H1 (cell line): Measurements from ENCODE around the gene FBXL14. TPM values are rescaled to one million over a fixed set of nuclear protein-coding genes. Genes with fewer than 3 reads are reported as not detected.

ENCODE experiments used
- CTCF ChIA-PET: fragments of 300-600 bp; sonication (Branson Sonifier 250); formaldehyde crosslinking; loops from one replicate; lab custom pipeline; 2021; ENCODE audit not compliant: partially characterized antibody; lab: Charles Lee
- POLR2A ChIA-PET: fragments of 300-600 bp; sonication (Branson Sonifier 250); formaldehyde crosslinking; loops from one replicate; lab custom pipeline; 2021; ENCODE audit warnings: inconsistent platforms; ENCODE audit not compliant: partially characterized antibody; lab: Charles Lee
- DNase-seq, 2 experiments: peaks; one replicate each; pipeline versions ENCODE4 v3.0.0 to v3.0.0-alpha.2; 2010 to 2022; ENCODE audit warnings: low spot score in 2 of 2, low read depth in 1 of 2, mixed read lengths in 1 of 2
- FAIRE-seq: peaks from 2 replicates; lab custom pipeline; 2011; peaks lifted over from hg19 to GRCh38; lab: Jason Lieb, UNC
- H2AFZ ChIP-seq: 2 replicates; pipeline ENCODE4 v1.8.1; 2012; ENCODE audit warnings: low read length, inconsistent platforms
- H2AK5ac ChIP-seq: 2 replicates; pipeline ENCODE4 v1.6.1; 2013; ENCODE audit warnings: low read depth, low read length
- H2BK120ac ChIP-seq: replicated peaks from 2 replicates; pipeline ENCODE3; 2013; ENCODE audit warnings: low read depth, low read length, inconsistent platforms
- H2BK12ac ChIP-seq: 2 replicates; pipeline ENCODE4 v1.6.1; 2013; ENCODE audit warnings: low read depth, low read length
- H2BK15ac ChIP-seq: 2 replicates; pipeline ENCODE4 v1.6.1; 2013; ENCODE audit warnings: low read length
- H2BK20ac ChIP-seq: 2 replicates; pipeline ENCODE4 v1.6.1; 2013; ENCODE audit warnings: low read length
- H2BK5ac ChIP-seq: 2 replicates; pipeline ENCODE4 v1.6.1; 2013; ENCODE audit warnings: low read depth, low read length
- H3K14ac ChIP-seq: 2 replicates; pipeline ENCODE4 v1.6.1; 2013; ENCODE audit warnings: inconsistent platforms; ENCODE audit not compliant: insufficient read length
- H3K18ac ChIP-seq: 2 replicates; pipeline ENCODE4 v1.6.1; 2013; ENCODE audit warnings: low read length; ENCODE audit errors: extremely low read depth
- H3K23ac ChIP-seq: 2 replicates; pipeline ENCODE4 v1.6.1; 2013; ENCODE audit warnings: inconsistent platforms; ENCODE audit not compliant: insufficient read length
- H3K23me2 ChIP-seq: 2 replicates; pipeline ENCODE4 v1.6.1; 2013; ENCODE audit warnings: low read depth, low read length
- H3K27ac ChIP-seq: 2 replicates; pipeline ENCODE4 v1.6.1; 2011; ENCODE audit warnings: low read depth, low read length, inconsistent platforms
- H3K27me3 ChIP-seq, 4 experiments: replicated peaks in 1 of 4; 1 replicate in 1 of 4; 2 replicates in 3 of 4; pipeline versions ENCODE4 v1.6.1 to v1.8.1; 2011 to 2013; ENCODE audit warnings: low read length in 3 of 4, mild to moderate bottlenecking in 3 of 4, inconsistent platforms in 2 of 4, mixed read lengths in 2 of 4, moderate library complexity in 1 of 4; ENCODE audit not compliant: control insufficient read depth in 3 of 4, insufficient read depth in 3 of 4; ENCODE audit errors: extremely low read depth in 1 of 4
- H3K36me3 ChIP-seq, 4 experiments: 2 replicates each; pipeline versions ENCODE4 v1.6.1 to v1.8.1; 2011 to 2013; ENCODE audit warnings: mild to moderate bottlenecking in 4 of 4, low read length in 3 of 4, moderate library complexity in 2 of 4, control low read depth in 1 of 4, inconsistent platforms in 1 of 4; ENCODE audit not compliant: insufficient read depth in 4 of 4, control insufficient read depth in 2 of 4
- H3K4ac ChIP-seq: replicated peaks from 2 replicates; pipeline ENCODE3; 2013; ENCODE audit warnings: low read length, low read depth, mixed read lengths, inconsistent platforms; ENCODE audit not compliant: insufficient read length
- H3K4me1 ChIP-seq, 4 experiments: replicated peaks in 1 of 4; 1 replicate in 1 of 4; 2 replicates in 3 of 4; pipeline versions ENCODE4 v1.6.1 to v1.8.1; 2011 to 2013; ENCODE audit warnings: low read length in 3 of 4, inconsistent platforms in 2 of 4, mixed read lengths in 1 of 4; ENCODE audit not compliant: insufficient read depth in 4 of 4, control insufficient read depth in 3 of 4
- H3K4me2 ChIP-seq, 2 experiments: 2 replicates each; pipeline versions ENCODE4 v1.6.1 to v1.8.1; 2011 to 2013; ENCODE audit warnings: low read depth in 2 of 2, low read length in 2 of 2, control low read depth in 1 of 2, inconsistent platforms in 1 of 2, mild to moderate bottlenecking in 1 of 2; ENCODE audit not compliant: insufficient read depth in 1 of 2
- H3K4me3 ChIP-seq, 4 experiments: fragments of 200-600, 300-600 bp in 1 of 4; sonication (generic), shearing (Covaris generic), sonication (Bioruptor Twin) in 1 of 4; 2 replicates each; pipeline versions ENCODE4 v1.5.1 to v1.8.1; 2011 to 2016; ENCODE audit warnings: low read length in 4 of 4, low read depth in 3 of 4, control low read depth in 2 of 4, inconsistent platforms in 2 of 4, mild to moderate bottlenecking in 2 of 4, mixed read lengths in 1 of 4, moderate library complexity in 1 of 4; ENCODE audit not compliant: insufficient read depth in 2 of 4; ENCODE audit errors: extremely low read depth in 1 of 4
- H3K56ac ChIP-seq: replicated peaks from 2 replicates; pipeline ENCODE3; 2013; ENCODE audit warnings: low read depth, mild to moderate bottlenecking, mixed read lengths, low read length, inconsistent platforms; ENCODE audit not compliant: insufficient read length
- H3K79me1 ChIP-seq: 2 replicates; pipeline ENCODE4 v1.6.1; 2013; ENCODE audit warnings: low read depth, low read length, control low read depth
- H3K79me2 ChIP-seq, 2 experiments: 2 replicates each; pipeline versions ENCODE4 v1.6.1 to v1.8.1; 2012 to 2013; ENCODE audit warnings: low read length in 2 of 2, mild to moderate bottlenecking in 2 of 2, inconsistent platforms in 1 of 2; ENCODE audit not compliant: insufficient read depth in 2 of 2, control insufficient read depth in 1 of 2
- H3K9ac ChIP-seq, 4 experiments: replicated peaks in 1 of 4; 1 replicate in 1 of 4; 2 replicates in 3 of 4; pipeline versions ENCODE4 v1.6.1 to v1.8.1; 2011 to 2013; ENCODE audit warnings: low read depth in 3 of 4, low read length in 3 of 4, control low read depth in 2 of 4, mild to moderate bottlenecking in 2 of 4, moderate library complexity in 2 of 4, inconsistent platforms in 1 of 4; ENCODE audit errors: extremely low read depth in 1 of 4
- H3K9me3 ChIP-seq, 2 experiments: 2 replicates each; pipeline versions ENCODE4 v1.6.1 to v1.8.1; 2012 to 2013; ENCODE audit warnings: mild to moderate bottlenecking in 2 of 2, moderate library complexity in 2 of 2, control low read depth in 1 of 2, inconsistent platforms in 1 of 2, low read depth in 1 of 2, low read length in 1 of 2, mixed read lengths in 1 of 2; ENCODE audit not compliant: insufficient read depth in 2 of 2
- H4K20me1 ChIP-seq, 2 experiments: replicated peaks in 1 of 2; 2 replicates each; pipeline versions ENCODE3 to v1.8.1; 2011 to 2013; ENCODE audit warnings: inconsistent platforms in 2 of 2, low read length in 2 of 2, mild to moderate bottlenecking in 1 of 2; ENCODE audit not compliant: insufficient read depth in 2 of 2, control insufficient read depth in 1 of 2
- H4K5ac ChIP-seq: 2 replicates; pipeline ENCODE4 v1.6.1; 2013; ENCODE audit warnings: low read length, low read depth, mixed read lengths, inconsistent platforms; ENCODE audit not compliant: insufficient read length
- H4K8ac ChIP-seq: 2 replicates; pipeline ENCODE4 v1.8.0; 2013; ENCODE audit warnings: mild to moderate bottlenecking, moderate library complexity, low read length, inconsistent platforms; ENCODE audit not compliant: insufficient read depth; ENCODE audit errors: extremely low read depth
- H4K91ac ChIP-seq: replicated peaks from 2 replicates; pipeline ENCODE3; 2013; ENCODE audit warnings: low read length, mixed read lengths, inconsistent platforms; ENCODE audit not compliant: insufficient read length
- ASH2L ChIP-seq: fragments of 200-600, 300-600 bp; sonication (generic); IDR thresholded peaks from one replicate; pipeline ENCODE4 v1.7.1; 2017; ENCODE audit warnings: low read length
- BCL11A ChIP-seq, 2 experiments: IDR thresholded peaks; one replicate each; pipeline ENCODE4 v1.6.1; 2011; ENCODE audit warnings: low read depth in 2 of 2, low read length in 2 of 2, mild to moderate bottlenecking in 2 of 2
- EZH2 ChIP-seq: fragments of 200-600 bp; sonication (generic); IDR thresholded peaks from 2 replicates; pipeline ENCODE4 v1.7.1; 2012; ENCODE audit warnings: low read depth, mild to moderate bottlenecking, moderate library complexity, low read length, inconsistent platforms; ENCODE audit not compliant: severe bottlenecking
- KDM5A ChIP-seq: fragments of 200-600 bp; IDR thresholded peaks from 2 replicates; pipeline ENCODE4 v1.7.1; 2012; ENCODE audit warnings: mild to moderate bottlenecking, low read length, inconsistent platforms, mixed read lengths
- MAX ChIP-seq: IDR thresholded peaks from 2 replicates; pipeline ENCODE4 v1.6.1; 2012; ENCODE audit warnings: inconsistent platforms
- RNF2 ChIP-seq: fragments of 200-900, 300-1000 bp; sonication (generic); IDR thresholded peaks from 2 replicates; pipeline ENCODE4 v1.7.1; 2016; ENCODE audit warnings: borderline replicate concordance, low read depth, mild to moderate bottlenecking, antibody characterized with exemption, low read length; ENCODE audit not compliant: poor library complexity, severe bottlenecking; ENCODE audit errors: missing control alignments
- SUZ12 ChIP-seq: fragments of 200-600 bp; sonication (generic); IDR thresholded peaks from 2 replicates; pipeline ENCODE4 v1.6.1; 2012; ENCODE audit warnings: mild to moderate bottlenecking, inconsistent platforms, low read length, moderate library complexity, mixed read lengths
- WGBS, 2 experiments: shearing (Covaris generic) in 1 of 2; methylation state at CpG; one replicate each; pipeline versions ENCODE4 v1.1.6 to v1.1.7; 2013 to 2015; ENCODE audit warnings: low lambda C conversion rate in 2 of 2, mixed read lengths in 2 of 2, inconsistent platforms in 1 of 2, low coverage in 1 of 2, missing lambda C conversion rate in 1 of 2; ENCODE audit not compliant: insufficient replicate concordance in 2 of 2, insufficient coverage in 1 of 2, insufficient read length in 1 of 2; ENCODE audit errors: extremely low coverage in 1 of 2, missing lambda C conversion rate in 1 of 2; 5-methylcytosine and 5-hydroxymethylcytosine counted together
- polyA plus RNA-seq, 7 experiments: library from polyadenylated mRNA; depleted of rRNA in 3 of 7; stranded (reverse) in 5 of 7; unstranded in 2 of 7; fragments of >200 nt in 5 of 7; fragments of 200-250 nt in 2 of 7; gene quantifications; 1 replicate in 5 of 7; 2 replicates in 1 of 7; 4 replicates in 1 of 7; pipeline versions ENCODE4 v1.2.1 to v1.2.3, GENCODE V29; 2011 to 2013; ENCODE audit warnings: missing spikeins in 2 of 7, mixed read lengths in 2 of 7
- total RNA-seq: library from RNA; stranded (reverse); fragmentation: NEBNext Ultra II Directional; extraction: Animal tissue kit (Norgen Biotek cat#: 25700); gene quantifications from 2 replicates; pipeline ENCODE4 v1.2.1, GENCODE V29; 2021
- TF ChIP-seq, protein P1 (sequence below), 3 experiments: IDR thresholded peaks; 1 replicate in 2 of 3; 2 replicates in 1 of 3; pipeline versions ENCODE4 v1.5.1 to v1.6.1; 2011; ENCODE audit warnings: low read length in 3 of 3, mild to moderate bottlenecking in 3 of 3, inconsistent platforms in 2 of 3, low read depth in 1 of 3, moderate library complexity in 1 of 3; ENCODE audit not compliant: insufficient read depth in 1 of 3; ENCODE audit errors: control extremely low read depth in 1 of 3

FBXL14 gene
- total and polyA plus RNA-seq, 2 of the 8 experiments (the other 6 are each of a cell fraction or from before 2014, with no cell fraction given), result 5.5 to 9.6 TPM

DNA sequence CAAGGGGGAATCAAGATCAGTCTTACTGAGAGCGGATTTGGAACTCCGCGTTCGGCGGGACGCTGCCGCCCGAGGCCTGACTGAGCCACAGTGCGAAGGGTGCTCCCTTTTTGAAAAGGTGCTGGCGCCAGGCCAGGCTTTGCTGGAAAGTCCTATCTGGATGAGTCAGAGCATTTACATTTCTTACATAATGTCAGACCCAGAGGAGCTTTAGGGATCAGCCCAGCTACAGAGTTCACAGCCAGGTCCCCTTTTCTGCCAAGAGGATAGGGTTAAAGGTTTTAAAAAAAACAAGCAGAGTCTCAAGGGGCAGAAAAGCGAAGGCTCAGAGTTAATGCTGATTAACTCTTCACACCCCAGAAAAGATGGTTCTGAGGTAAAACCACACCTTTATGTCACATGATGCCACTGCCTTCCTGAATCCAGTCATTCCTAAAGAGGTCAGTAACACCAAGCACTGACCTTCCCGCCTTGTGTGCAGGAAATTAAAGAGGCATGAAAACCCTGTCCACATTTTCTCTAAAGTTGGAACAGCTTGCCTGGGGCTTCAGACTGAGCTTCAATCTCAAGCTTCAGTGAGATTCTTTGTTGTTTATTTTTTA lies 11.7 kb upstream of the FBXL14 start:
- Histone ChIP-seq H2AK5ac (no peak overlapping the region), H3K4me2 (peak overlapping the region; percentile 64 to 87), H2BK120ac (no peak overlapping the region), H2BK15ac (no peak overlapping the region), H3K14ac (no peak overlapping the region), H3K79me1 (no peaks in the 10 kb centered on the region), H2BK20ac (no peak overlapping the region), H3K4me1 (peaks cover 0 to 7% (median 2%) of the 10 kb centered on the region in 4 experiments; a peak in 5 of 7 replicates), H4K8ac (no peak overlapping the region), H3K56ac (no peak overlapping the region), H3K18ac (no peak overlapping the region), H3K9ac (no peak overlapping the region), H3K4ac (no peak overlapping the region), H3K23ac (no peak overlapping the region), H2BK5ac (no peak overlapping the region), H3K4me3 (peak overlapping the region; percentile 12 to 56 (median 40); a peak in 7 of 8 replicates), H3K36me3 (no peaks in the 10 kb centered on the region), H4K20me1 (peaks cover 0 to 6% of the 10 kb centered on the region in 2 experiments), H4K91ac (no peak overlapping the region), H2BK12ac (no peak overlapping the region), H3K79me2 (no peaks in the 10 kb centered on the region), H4K5ac (no peak overlapping the region), H3K23me2 (peaks cover 9% of the 10 kb centered on the region), H3K9me3 (no peaks in the 10 kb centered on the region), H3K27ac (no peak overlapping the region), H2AFZ (0 out of 2 replicates have a peak overlapping the region, but pooled peaks have one; percentile 25), H3K27me3 (peaks cover 0 to 17% (median 15%) of the 10 kb centered on the region in 4 experiments; a peak in 5 of 7 replicates)
- ChIA-PET CTCF (interaction anchor here (0.6 to 2.0 kb wide), 12 partner anchors 10 to 504 kb away, joined by 3 to 12 read pairs (median 4); partner anchors contain the start of gene WNT5B), POLR2A (interaction anchor here (1.4 to 1.9 kb wide), 2 partner anchors 12 to 14 kb away, joined by 3 to 6 read pairs; partner anchors contain the start of gene FBXL14)
- 16% methylated on average over 12 of the region's 12 CpGs; no CpG with 5 or more reads in 1 of the 2 experiments for WGBS, 2 experiments
- DNase-seq (no peak), FAIRE-seq (no peak)
- TF ChIP-seq MAX, result no peak
- TF ChIP-seq ASH2L, result peak; percentile 12
- TF ChIP-seq KDM5A, result no peak
- TF ChIP-seq BCL11A (IDR thresholded peaks at IDR 0.05; ENCODE audit: low read depth in 2 of 2, low read length in 2 of 2), result no peak
- no peak for TF ChIP-seq RNF2
- no peak for TF ChIP-seq EZH2
- TF ChIP-seq, protein P1, sequence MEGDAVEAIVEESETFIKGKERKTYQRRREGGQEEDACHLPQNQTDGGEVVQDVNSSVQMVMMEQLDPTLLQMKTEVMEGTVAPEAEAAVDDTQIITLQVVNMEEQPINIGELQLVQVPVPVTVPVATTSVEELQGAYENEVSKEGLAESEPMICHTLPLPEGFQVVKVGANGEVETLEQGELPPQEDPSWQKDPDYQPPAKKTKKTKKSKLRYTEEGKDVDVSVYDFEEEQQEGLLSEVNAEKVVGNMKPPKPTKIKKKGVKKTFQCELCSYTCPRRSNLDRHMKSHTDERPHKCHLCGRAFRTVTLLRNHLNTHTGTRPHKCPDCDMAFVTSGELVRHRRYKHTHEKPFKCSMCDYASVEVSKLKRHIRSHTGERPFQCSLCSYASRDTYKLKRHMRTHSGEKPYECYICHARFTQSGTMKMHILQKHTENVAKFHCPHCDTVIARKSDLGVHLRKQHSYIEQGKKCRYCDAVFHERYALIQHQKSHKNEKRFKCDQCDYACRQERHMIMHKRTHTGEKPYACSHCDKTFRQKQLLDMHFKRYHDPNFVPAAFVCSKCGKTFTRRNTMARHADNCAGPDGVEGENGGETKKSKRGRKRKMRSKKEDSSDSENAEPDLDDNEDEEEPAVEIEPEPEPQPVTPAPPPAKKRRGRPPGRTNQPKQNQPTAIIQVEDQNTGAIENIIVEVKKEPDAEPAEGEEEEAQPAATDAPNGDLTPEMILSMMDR (IDR thresholded peaks at IDR 0.05; ENCODE audit: control extremely low read depth in 1 of 3, insufficient read depth in 1 of 3, low read depth in 1 of 3, low read length in 3 of 3), result no peak
- TF ChIP-seq SUZ12, result peak; percentile 13; the same call in 1 of the 2 replicates
